Epithelial cell of proximal tubule (primary cell): ENCODE results near the gene KCNMA1. TPM values are rescaled to one million over a fixed set of nuclear protein-coding genes. Genes with fewer than 3 reads are reported as not detected.

Experiments
- DNase-seq: peaks from one replicate; pipeline ENCODE4 v3.0.0-alpha.2; 2011; ENCODE audit warnings: low read depth
- H3K4me3 ChIP-seq: 2 replicates; pipeline ENCODE4 v1.5.1; 2011; ENCODE audit warnings: low read depth, mild to moderate bottlenecking, low read length
- CTCF ChIP-seq: conservative IDR thresholded peaks from 2 replicates; pipeline ENCODE4 v1.5.1; 2012; ENCODE audit warnings: low read depth, mild to moderate bottlenecking, low read length
- total RNA-seq: library from RNA; depleted of rRNA; stranded (reverse); fragments of >200 nt; gene quantifications from 2 replicates; pipeline ENCODE4 v1.2.3, GENCODE V29; 2015

KCNMA1 gene
- total RNA-seq, 1 donor from 2014 or later = 12.5 TPM

GRCh38 chr10:76840802-76841201, 796.8 kb downstream of the KCNMA1 start:
- no peak for TF ChIP-seq CTCF
- no peak for DNase-seq
- no peak overlapping the region for H3K4me3 ChIP-seq

- TF ChIP-seq CTCF = no peak
- no peak for DNase-seq
- H3K4me3 ChIP-seq = no peak overlapping the region
Measured at GRCh38 chr10:76839276-76839675, 798.3 kb downstream of the KCNMA1 start.

GRCh38 chr10:76830218-76830617, 807.4 kb downstream of the KCNMA1 start:
- no peak for TF ChIP-seq CTCF
- no peak overlapping the region for H3K4me3 ChIP-seq

GRCh38 chr10:76829724-76830123, 807.9 kb downstream of the KCNMA1 start:
- H3K4me3 ChIP-seq = no peak overlapping the region
- no peak for DNase-seq
- TF ChIP-seq CTCF = no peak

More at GRCh38 chr10:76830218-76830617, 807.4 kb downstream of the KCNMA1 start:
- no peak for DNase-seq
